Fibroblast of the aortic adventitia (primary cell): Measurements from ENCODE around the gene KPNA2. TPM values are rescaled to one million over a fixed set of nuclear protein-coding genes. Genes with fewer than 3 reads are reported as not detected.
"Not testable (repeated sequence)": the region's sequence is repeated elsewhere in the genome, so short reads cannot be mapped to it uniquely, and the experiment has no call there.

Experiments
- DNase-seq: peaks from one replicate; pipeline ENCODE4 v3.0.0-alpha.2; 2010; ENCODE audit warnings: low read depth
- H3K4me3 ChIP-seq: 2 replicates; pipeline ENCODE4 v1.5.1; 2011; ENCODE audit warnings: low read depth, mild to moderate bottlenecking, control low read depth, low read length, moderate library complexity
- total RNA-seq: library from RNA; depleted of rRNA; stranded (reverse); fragments of >200 nt; gene quantifications from 2 replicates; pipeline ENCODE4 v1.2.3, GENCODE V29; 2012; ENCODE audit warnings: low replicate concordance
- TF ChIP-seq, protein P1 (sequence below): IDR thresholded peaks from 2 replicates; pipeline ENCODE4 v1.5.1; 2011; ENCODE audit warnings: mild to moderate bottlenecking, low read length, control low read depth, inconsistent platforms; ENCODE audit not compliant: insufficient read depth

The KPNA2 gene
- total RNA-seq, 1 donor, result 134 TPM

DNA sequence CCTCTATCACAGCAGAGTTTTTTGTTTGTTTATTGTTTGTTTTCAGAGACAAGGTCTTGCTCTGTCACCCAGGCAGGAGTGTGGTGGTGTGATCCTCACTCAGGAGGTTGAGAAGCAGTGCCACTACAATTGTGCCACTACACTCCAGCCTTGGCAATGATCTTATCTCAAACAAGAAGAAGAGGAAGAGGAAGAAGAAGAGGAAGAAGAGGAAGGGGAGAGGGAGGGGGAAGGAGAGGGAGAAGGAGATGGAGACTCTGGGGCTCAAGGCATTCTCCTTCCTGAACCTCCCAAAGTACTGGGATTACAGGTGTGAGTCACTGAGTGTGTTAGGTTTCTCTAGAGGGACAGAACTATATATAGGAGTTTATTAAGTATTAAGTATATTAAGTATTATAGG is 22.1 kb upstream of the KPNA2 start:
- no peak for DNase-seq
- H3K4me3 ChIP-seq, result no peak overlapping the region
- TF ChIP-seq, protein P1, sequence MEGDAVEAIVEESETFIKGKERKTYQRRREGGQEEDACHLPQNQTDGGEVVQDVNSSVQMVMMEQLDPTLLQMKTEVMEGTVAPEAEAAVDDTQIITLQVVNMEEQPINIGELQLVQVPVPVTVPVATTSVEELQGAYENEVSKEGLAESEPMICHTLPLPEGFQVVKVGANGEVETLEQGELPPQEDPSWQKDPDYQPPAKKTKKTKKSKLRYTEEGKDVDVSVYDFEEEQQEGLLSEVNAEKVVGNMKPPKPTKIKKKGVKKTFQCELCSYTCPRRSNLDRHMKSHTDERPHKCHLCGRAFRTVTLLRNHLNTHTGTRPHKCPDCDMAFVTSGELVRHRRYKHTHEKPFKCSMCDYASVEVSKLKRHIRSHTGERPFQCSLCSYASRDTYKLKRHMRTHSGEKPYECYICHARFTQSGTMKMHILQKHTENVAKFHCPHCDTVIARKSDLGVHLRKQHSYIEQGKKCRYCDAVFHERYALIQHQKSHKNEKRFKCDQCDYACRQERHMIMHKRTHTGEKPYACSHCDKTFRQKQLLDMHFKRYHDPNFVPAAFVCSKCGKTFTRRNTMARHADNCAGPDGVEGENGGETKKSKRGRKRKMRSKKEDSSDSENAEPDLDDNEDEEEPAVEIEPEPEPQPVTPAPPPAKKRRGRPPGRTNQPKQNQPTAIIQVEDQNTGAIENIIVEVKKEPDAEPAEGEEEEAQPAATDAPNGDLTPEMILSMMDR, result no peak

DNA sequence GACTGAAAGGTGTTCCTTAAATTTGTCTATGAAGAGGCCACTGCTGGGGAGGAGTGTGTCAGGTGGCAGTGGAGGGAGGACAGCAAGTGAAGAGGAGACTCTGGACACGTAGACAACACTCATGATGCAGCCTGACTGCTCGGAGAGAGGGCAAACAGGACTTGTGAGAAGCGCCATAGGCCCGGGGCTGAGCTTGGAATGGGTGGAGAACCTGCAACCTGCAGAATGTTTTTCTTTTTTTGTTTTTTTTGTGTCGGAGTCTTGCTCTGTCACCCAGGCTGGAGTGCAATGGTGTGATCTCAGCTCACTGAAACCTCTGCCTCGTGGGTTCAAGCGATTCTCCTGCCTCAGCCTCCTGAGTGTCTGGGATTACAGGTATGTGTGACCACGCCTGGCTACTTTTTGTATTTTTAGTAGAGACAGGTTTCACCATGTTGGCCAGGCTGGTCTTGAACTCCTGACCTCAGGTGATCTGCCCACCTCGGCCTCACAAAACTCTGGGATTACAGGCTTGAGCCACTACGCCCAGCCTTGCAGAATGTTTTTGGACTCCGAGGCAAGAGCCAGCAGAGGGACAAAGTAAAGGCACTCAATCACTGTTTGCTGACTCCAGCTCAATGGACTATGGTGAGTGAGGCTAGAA is 20.3 kb upstream of the KPNA2 start:
- no peak for DNase-seq
- no peak overlapping the region for H3K4me3 ChIP-seq
- TF ChIP-seq, protein P1, result no peak

DNA sequence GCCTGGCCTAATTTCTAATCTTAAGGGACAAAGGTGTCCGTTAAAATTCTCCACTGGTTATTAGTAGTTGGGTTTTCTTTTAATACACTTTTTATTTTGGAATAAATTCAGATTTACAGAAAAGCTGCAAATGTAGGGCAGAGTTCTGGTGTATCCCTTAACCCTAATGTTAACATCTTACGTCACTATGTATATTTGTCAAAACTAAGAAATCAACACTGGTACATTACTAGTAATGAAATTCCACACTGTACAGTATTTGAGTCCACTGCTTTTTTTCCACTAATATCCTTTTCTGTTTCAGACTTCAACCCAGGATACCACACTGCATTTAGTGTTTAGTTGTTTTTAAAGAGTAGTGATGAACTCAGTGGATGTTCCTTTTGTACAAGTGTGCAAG is 18.7 kb upstream of the KPNA2 start:
- DNase-seq, result no peak
- no peak overlapping the region for H3K4me3 ChIP-seq
- TF ChIP-seq, protein P1, result no peak

DNA sequence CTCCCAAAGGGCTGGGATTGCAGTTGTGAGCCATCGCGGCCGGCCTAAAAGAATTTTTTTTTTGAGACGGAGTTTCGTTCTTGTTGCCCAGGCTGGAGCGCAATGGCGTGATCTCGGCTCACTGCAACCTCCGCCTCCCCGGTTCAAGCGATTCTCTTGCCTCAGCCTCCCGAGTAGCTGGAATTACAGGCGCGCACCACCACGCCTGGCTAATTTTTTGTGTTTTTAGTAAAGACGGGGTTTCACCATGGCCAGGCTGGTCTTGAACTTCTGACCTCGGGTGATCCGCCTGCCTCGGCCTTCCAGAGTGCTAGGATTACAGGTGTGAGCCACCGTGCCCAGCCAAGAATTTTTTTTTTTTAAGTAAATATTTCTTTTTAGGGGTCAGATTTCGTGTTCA is 17.0 kb upstream of the KPNA2 start:
- DNase-seq, H3K4me3 ChIP-seq: not testable (repeated sequence)

DNA sequence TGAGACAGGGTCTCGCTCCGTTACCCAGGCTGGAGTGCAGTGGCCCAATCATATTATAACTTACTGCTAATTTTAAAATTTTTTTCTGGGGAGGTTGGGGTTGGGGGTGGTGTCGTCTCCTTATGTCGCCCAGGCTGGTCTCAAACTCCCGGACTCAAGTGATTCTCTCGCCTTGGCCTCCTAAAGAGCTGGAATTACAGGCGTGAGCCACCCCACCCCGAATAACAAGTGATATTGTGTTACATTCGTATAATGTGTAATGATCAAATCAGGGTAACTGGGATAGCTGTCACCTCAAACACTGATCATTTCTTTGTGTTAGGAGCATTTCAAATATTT is 16.2 kb upstream of the KPNA2 start:
- TF ChIP-seq, protein P1, result no peak
- H3K4me3 ChIP-seq, result no peak overlapping the region
- no peak for DNase-seq

DNA sequence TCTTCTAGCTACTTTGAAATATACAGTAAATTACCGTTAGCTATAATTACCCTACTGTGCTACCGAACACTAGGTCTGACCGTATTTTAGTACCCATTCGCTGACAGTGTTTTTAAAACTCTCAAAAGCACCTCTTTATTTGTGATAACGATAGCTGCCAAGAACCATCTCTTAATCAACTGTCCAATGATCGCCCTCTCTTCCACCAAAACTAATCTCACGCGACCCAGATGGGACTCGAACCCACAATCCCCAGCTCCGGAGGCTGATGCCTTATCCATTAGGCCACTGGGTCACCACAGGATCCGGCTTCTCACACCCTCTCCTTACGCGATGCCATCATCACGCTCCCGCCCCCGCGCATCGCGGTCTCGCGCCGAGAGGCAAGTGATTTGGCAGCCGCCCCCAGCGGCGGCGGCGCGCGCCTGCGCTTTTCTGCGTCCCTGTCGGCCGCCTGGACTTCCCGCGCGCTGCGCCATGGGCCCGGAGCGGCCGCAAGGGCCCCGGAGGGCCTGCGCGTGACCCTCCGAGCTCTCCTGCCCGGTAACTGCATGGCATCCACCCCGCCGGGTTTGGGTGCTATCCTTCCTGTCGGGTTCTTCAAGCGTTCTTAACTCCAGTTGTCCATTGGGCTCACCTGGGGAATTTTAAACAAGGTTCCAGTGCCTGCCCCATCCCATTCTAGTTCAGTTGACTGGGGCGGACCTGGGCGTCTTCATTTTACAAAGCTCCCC is 15.7 kb upstream of the KPNA2 start:
- H3K4me3 ChIP-seq, result peak overlapping the region; percentile 69
- TF ChIP-seq, protein P1, result peak; percentile 23
- DNase-seq, result peak; percentile 95

DNA sequence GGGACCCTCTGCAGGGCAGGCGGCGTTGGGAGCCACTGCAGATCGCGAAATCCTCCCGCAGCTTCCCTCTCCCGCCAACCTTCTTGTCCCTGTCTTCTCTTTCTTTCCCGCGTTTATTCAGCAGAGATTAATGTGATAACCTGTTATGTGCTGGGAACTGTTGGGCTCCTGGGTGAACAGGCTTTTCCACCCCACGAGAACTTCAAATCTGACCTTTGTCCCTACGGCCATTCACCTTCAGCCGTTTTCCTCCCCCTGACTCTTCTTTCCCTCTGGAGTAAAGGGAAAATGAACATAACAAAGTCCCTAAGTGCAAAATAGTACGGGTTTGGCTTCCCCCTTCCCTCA is 15.2 kb upstream of the KPNA2 start:
- H3K4me3 ChIP-seq, result peak overlapping the region; percentile 69
- DNase-seq, result peak; percentile 11
- TF ChIP-seq, protein P1, result no peak

DNA sequence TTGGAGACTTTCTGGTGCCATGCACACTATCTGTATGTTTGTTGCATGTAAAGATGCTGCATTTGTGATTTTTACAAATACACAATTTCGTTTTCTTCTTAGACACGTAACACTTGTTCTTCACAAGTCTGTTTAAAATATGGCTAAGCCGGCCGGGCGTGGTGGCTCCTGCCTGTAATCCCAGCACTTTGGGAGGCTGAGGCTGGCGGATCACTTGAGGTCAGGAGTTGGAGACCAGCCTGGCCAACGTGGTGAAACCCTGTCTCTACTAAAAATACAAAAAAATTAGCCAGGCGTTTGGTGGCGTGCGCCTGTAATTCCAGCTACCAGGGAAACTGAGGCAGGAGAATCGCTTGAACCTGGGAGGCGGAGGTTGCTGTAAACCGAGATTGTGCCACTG is 14.7 kb upstream of the KPNA2 start:
- peak overlapping the region; percentile 69 for H3K4me3 ChIP-seq
- DNase-seq, result not testable (repeated sequence)
